Stimulated activated CD4-positive, alpha-beta T cell treated with anti-CD3 and anti-CD28 coated beads, Interleukin-15, amount 100 ng/mL, for 48 hours (primary cell): ENCODE measurements around the gene ADGRF3.
"Not testable (repeated sequence)": the region's sequence is repeated elsewhere in the genome, so short reads cannot be mapped to it uniquely, and the experiment has no call there.

Experiments
- DNase-seq, 2 donors: peaks; one replicate each; pipeline ENCODE4 v3.0.0-alpha.2; 2020; ENCODE audit warnings: low read depth in 2 of 2

ADGRF3 gene

GRCh38 chr2:26316845-26317244 lies 29.7 kb downstream of the ADGRF3 start:
- no peak for DNase-seq

GRCh38 chr2:26316041-26316440 lies 30.5 kb downstream of the ADGRF3 start:
- no peak for DNase-seq

GRCh38 chr2:26314243-26314642 lies 32.3 kb downstream of the ADGRF3 start:
- no peak for DNase-seq

GRCh38 chr2:26313446-26313845 lies 33.1 kb downstream of the ADGRF3 start:
- DNase-seq, result no peak

- DNase-seq, result no peak
Measured at GRCh38 chr2:26312471-26312870, 34.1 kb downstream of the ADGRF3 start.

- DNase-seq, result no peak
Measured at GRCh38 chr2:26309921-26310320, 36.7 kb downstream of the ADGRF3 start.

- no peak for DNase-seq
Measured at GRCh38 chr2:26305540-26305939, 41.0 kb downstream of the ADGRF3 start.

GRCh38 chr2:26305094-26305493 lies 41.5 kb downstream of the ADGRF3 start:
- not testable (repeated sequence) for DNase-seq

- DNase-seq, result no peak
Measured at GRCh38 chr2:26302846-26303245, 43.7 kb downstream of the ADGRF3 start.

GRCh38 chr2:26300234-26300925 lies 46.2 kb downstream of the ADGRF3 start:
- DNase-seq, result no peak

GRCh38 chr2:26299471-26300101 lies 47.0 kb downstream of the ADGRF3 start:
- DNase-seq, result no peak

GRCh38 chr2:26298638-26299393 lies 47.8 kb downstream of the ADGRF3 start:
- peak in 1 of 2 donors; percentile 8 for DNase-seq

- no peak for DNase-seq
Measured at GRCh38 chr2:26298286-26298637, 48.3 kb downstream of the ADGRF3 start.

- DNase-seq, result no peak
Measured at GRCh38 chr2:26297061-26297460, 49.5 kb downstream of the ADGRF3 start.

GRCh38 chr2:26295511-26295910 lies 51.1 kb downstream of the ADGRF3 start:
- no peak for DNase-seq

- no peak for DNase-seq
Measured at GRCh38 chr2:26292646-26293045, 53.9 kb downstream of the ADGRF3 start.

GRCh38 chr2:26290001-26290400 lies 56.6 kb downstream of the ADGRF3 start:
- DNase-seq, result no peak

- DNase-seq, result no peak
Measured at GRCh38 chr2:26285931-26286330, 60.7 kb downstream of the ADGRF3 start.

- DNase-seq, result no peak
Measured at GRCh38 chr2:26284132-26284531, 62.5 kb downstream of the ADGRF3 start.

- no peak for DNase-seq
Measured at GRCh38 chr2:26283606-26284005, 63.0 kb downstream of the ADGRF3 start.

GRCh38 chr2:26281226-26281625 lies 65.4 kb downstream of the ADGRF3 start:
- DNase-seq, result no peak

- no peak for DNase-seq
Measured at GRCh38 chr2:26279886-26280285, 66.7 kb downstream of the ADGRF3 start.
